Mucosa of descending colon (tissue), 3 donors: ENCODE measurements around the gene UBE2A. TPM values are rescaled to one million over a fixed set of nuclear protein-coding genes. Genes with fewer than 3 reads are reported as not detected.

ENCODE experiments used
- ATAC-seq: fragments of 200-7000 bp; cut with Tn5 transposase; one replicate; pipeline ENCODE4 v1.9.1; 2020; ENCODE audit warnings: mild to moderate bottlenecking, moderate library complexity
- DNase-seq, 3 donors: peaks; one replicate each; pipeline ENCODE4 v3.0.0-alpha.2; 2020
- H3K36me3 ChIP-seq: fragments of 200-600 bp; one replicate; pipeline ENCODE4 v1.8.0; 2021; ENCODE audit warnings: low read depth, mild to moderate bottlenecking
- H3K4me1 ChIP-seq: fragments of 200-600 bp; one replicate; pipeline ENCODE4 v1.8.0; 2021; ENCODE audit warnings: low read depth, mild to moderate bottlenecking
- H3K4me3 ChIP-seq: fragments of 200-600 bp; one replicate; pipeline ENCODE4 v1.8.0; 2021; ENCODE audit warnings: mild to moderate bottlenecking
- H3K9me3 ChIP-seq: fragments of 200-600 bp; one replicate; pipeline ENCODE4 v1.8.0; 2021; ENCODE audit warnings: mild to moderate bottlenecking
- CTCF ChIP-seq: fragments of 200-600 bp; IDR thresholded peaks from one replicate; pipeline ENCODE4 v1.8.0; 2022; ENCODE audit warnings: antibody characterized with exemption, mild to moderate bottlenecking
- intact Hi-C, 2 donors: fragments of 100-400 bp; cut with DNase I in 1 of 2; cut with micrococcal nuclease in 1 of 2; formaldehyde crosslinking; loops; one replicate each; pipeline versions ENCODE4 v1.11.0 to v1.11.1; 2022; cut with DNase I, micrococcal nuclease
- total RNA-seq, 3 donors: library from RNA; stranded (reverse); fragmentation: NEBNext Ultra II Directional in 2 of 3; extraction: Animal tissue kit (Norgen Biotek cat#: 25700) in 2 of 3; gene quantifications; one replicate each; pipeline versions ENCODE4 v1.2.1 to v1.2.4, GENCODE V29; 2021 to 2023
- donor health status: DM: no; HTN: no; CAD: no; lungs with moderate emphysema.
- donor health status: DM: no; HTN: no; CAD: no.
- donor health status: DM: no; HTN: yes; CAD: no.

The UBE2A gene
- total RNA-seq, 3 donors from 2014 or later: 72.1 to 81.6 (median 79.4) TPM

GRCh38 chrX:119625843-119626242 lies 51.5 kb downstream of the UBE2A start:
- no peak overlapping the region for H3K4me3 ChIP-seq
- ATAC-seq (no peak), DNase-seq (no peak)
- no peaks in the 10 kb centered on the region for H3K9me3 ChIP-seq
- intact Hi-C loops: no loop called here
- no peaks in the 10 kb centered on the region for H3K36me3 ChIP-seq
- H3K4me1 ChIP-seq: no peaks in the 10 kb centered on the region
- no peak for TF ChIP-seq CTCF

Other genes with a start within 250 kb of the UBE2A start
- gene SLC25A43, start 175.2 kb upstream of the UBE2A start, total RNA-seq: 10 to 100 TPM; 19.3 to 31.2 (median 23.3) TPM
- gene SLC25A5, start 106.1 kb upstream of the UBE2A start, total RNA-seq: 1,000 to 10,000 TPM in 2 of 3 donors, 100 to 1,000 TPM in 1; 599 to 1,194 (median 1,087) TPM
- gene STEEP1, start 9.2 kb upstream of the UBE2A start, total RNA-seq: 10 to 100 TPM; 22.2 to 25.4 (median 22.9) TPM
- gene NKRF, start 31.9 kb downstream of the UBE2A start, total RNA-seq: 1 to 10 TPM; 5.7 to 6.3 (median 5.9) TPM
- gene SEPTIN6, start 118.6 kb downstream of the UBE2A start, total RNA-seq: 10 to 100 TPM; 10.6 to 58.1 (median 14.5) TPM
- gene SOWAHD, start 184.0 kb downstream of the UBE2A start, total RNA-seq: 1 to 10 TPM; 1.4 to 2.7 (median 2.1) TPM
- gene RPL39, start 217.1 kb downstream of the UBE2A start, total RNA-seq: 1,000 to 10,000 TPM; 1,241 to 1,374 (median 1,261) TPM